ENCODE measurements around the gene TMEM80.

DNA sequence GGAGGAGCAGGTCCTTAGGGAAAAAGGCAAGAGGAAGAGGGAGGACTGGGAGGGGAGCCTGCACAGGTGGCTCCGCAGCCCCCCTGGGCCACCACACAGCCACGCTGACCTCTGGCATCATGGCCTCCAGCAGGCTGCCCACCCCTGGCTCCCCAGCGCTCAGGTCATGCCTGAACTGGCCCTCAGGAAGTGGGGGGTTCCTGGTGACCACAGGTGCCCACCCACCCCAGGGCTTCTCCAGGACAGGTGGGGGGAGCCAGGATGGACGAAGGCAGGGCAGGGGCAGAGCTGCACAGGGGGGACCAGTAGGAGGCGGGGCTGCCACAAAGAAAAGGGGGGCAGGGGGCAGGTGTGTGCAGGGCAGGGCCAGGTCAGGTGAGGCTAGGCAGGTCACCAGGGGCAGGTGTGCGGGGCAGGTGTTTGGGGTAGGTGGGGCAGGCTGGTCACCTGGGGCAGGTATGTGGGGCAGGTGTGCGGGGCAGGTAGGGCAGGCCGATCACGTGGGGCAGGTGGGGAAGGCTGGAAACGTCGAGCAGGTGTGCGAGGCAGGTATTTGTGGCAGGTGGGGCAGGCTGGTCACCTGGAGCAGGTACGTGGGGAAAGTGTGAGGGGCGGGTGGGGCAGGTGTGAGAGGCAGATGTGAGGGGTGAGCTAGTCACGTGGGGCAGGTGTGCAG is 1.6 kb upstream of the TMEM80 start:
- TF ChIP-seq SUPT5H (IDR thresholded peaks at IDR 0.05) (no peak), HNRNPUL1 (IDR thresholded peaks at IDR 0.05; ENCODE audit: low read length) (no peak), MAFF (IDR thresholded peaks at IDR 0.05; ENCODE audit: low read length) (no peak), CTCF (IDR thresholded peaks at IDR 0.05 in 2 of 3, conservative IDR thresholded peaks at IDR 0.05 in 1 of 3; ENCODE audit: insufficient read depth in 2 of 3, low read depth in 1 of 3, low read length in 3 of 3) (no peak), SRF (CRISPR knock-in tag; IDR thresholded peaks at IDR 0.05) (no peak), POLR2A (conservative IDR thresholded peaks at IDR 0.05) (no peak), TFAP4 (CRISPR knock-in tag; IDR thresholded peaks at IDR 0.05; ENCODE audit: borderline replicate concordance) (0 out of 2 replicates have a peak, but pooled peaks have one; percentile 6), MYC (IDR thresholded peaks at IDR 0.05; ENCODE audit: low read depth, low read length) (no peak), MYC (CRISPR knock-in tag; IDR thresholded peaks at IDR 0.05; ENCODE audit: borderline replicate concordance, low read depth) (no peak)
- TF ChIP-seq, protein P1, sequence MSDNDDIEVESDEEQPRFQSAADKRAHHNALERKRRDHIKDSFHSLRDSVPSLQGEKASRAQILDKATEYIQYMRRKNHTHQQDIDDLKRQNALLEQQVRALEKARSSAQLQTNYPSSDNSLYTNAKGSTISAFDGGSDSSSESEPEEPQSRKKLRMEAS (CRISPR knock-in tag; IDR thresholded peaks at IDR 0.05): no peak
